GM12891 (cell line): ENCODE measurements around the gene PNLIPRP1.

Experiments used
- POLR2A ChIP-seq: IDR thresholded peaks from 2 replicates; pipeline ENCODE4 v1.6.1; 2011; ENCODE audit warnings: low read depth, low read length, control low read depth
- POLR2AphosphoS5 ChIP-seq: IDR thresholded peaks from 2 replicates; pipeline ENCODE4 v1.6.1; 2011; ENCODE audit warnings: low read depth, low read length, control low read depth

- TF ChIP-seq POLR2A (no peak), POLR2AphosphoS5 (no peak)
Measured at GRCh38 chr10:116596062-116596461, 5.3 kb downstream of the PNLIPRP1 start.
